ENCODE data around the gene CA4.
"Not testable (repeated sequence)": the region's sequence is repeated elsewhere in the genome, so short reads cannot be mapped to it uniquely, and the experiment has no call there.

DNA sequence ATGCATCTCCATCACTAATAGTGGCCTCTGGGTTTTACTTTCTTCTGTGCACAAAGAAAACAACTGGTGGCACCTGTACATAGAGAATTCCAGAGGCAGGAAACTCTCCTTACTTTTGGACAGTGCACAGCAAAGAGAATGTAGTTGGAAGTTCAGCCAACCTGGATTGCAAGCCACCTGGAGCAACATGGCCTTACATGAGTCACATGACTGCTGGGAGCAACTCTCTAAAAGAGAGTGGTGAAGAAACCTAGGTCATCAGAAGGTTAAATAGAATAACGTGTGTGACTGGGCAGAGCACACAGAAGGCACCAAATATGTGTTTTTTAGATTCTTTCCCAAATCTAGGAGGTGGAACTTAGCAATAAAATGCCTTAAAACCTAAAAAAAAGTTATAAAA, 41.5 kb upstream of the CA4 start:
- TF ChIP-seq, protein P1, sequence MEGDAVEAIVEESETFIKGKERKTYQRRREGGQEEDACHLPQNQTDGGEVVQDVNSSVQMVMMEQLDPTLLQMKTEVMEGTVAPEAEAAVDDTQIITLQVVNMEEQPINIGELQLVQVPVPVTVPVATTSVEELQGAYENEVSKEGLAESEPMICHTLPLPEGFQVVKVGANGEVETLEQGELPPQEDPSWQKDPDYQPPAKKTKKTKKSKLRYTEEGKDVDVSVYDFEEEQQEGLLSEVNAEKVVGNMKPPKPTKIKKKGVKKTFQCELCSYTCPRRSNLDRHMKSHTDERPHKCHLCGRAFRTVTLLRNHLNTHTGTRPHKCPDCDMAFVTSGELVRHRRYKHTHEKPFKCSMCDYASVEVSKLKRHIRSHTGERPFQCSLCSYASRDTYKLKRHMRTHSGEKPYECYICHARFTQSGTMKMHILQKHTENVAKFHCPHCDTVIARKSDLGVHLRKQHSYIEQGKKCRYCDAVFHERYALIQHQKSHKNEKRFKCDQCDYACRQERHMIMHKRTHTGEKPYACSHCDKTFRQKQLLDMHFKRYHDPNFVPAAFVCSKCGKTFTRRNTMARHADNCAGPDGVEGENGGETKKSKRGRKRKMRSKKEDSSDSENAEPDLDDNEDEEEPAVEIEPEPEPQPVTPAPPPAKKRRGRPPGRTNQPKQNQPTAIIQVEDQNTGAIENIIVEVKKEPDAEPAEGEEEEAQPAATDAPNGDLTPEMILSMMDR (IDR thresholded peaks at IDR 0.05; ENCODE audit: low read depth, low read length) = not testable (repeated sequence)
- TF ChIP-seq POLR2A (IDR thresholded peaks at IDR 0.05; ENCODE audit: extremely low read depth, insufficient read length) = not testable (repeated sequence)

Data from NB4 (cell line).